AG20443 (cell line): ENCODE results near the gene GP1BA.
"Not testable (repeated sequence)": the region's sequence is repeated elsewhere in the genome, so short reads cannot be mapped to it uniquely, and the experiment has no call there.

Experiments
- DNase-seq: peaks from one replicate; pipeline ENCODE4 v3.0.0; 2012; ENCODE audit warnings: low spot score, mixed read lengths

GP1BA gene

DNA sequence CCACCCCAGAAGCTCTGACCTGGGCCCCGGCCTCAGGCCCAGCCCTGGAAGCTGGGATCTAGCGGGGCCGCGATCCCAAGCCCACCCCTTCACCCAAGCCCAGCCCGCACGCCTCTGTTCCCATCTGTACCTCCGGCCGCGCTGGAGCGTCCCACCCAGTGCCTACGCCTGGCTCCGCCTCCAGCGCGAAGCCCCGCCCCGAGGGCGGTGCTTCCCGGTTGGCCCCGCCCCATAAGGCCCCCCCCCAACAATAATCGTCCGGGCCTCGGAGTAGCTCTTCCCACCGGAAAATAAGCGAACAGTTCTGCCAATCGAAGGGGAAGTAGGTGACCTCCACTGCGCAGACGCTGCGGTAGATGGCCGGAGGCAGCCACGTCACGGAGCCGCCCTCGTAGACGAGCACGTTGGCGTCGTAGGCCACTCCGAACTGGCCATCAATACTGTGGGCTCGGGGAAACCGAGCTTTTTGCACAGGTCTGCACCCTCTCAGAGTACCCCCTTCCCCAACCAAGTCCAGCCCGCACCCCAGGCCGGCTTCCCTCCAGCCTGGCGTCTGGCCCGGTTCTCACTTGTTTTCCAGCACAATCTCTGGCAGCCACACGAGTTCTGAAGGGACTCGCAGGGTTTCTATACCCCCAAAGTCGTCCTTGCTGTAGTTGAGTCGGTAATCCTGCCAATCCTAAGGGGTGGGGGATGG is 30.3 kb upstream of the GP1BA start:
- DNase-seq: no peak

GRCh38 chr17:4902540-4902939 is 29.5 kb upstream of the GP1BA start:
- DNase-seq: no peak

GRCh38 chr17:4903051-4903818 is 28.8 kb upstream of the GP1BA start, which contains the start of gene CHRNE:
Gene CHRNE, minus strand, starts transcription at chr17:4903098. Its CDS starts 35 bp downstream, at chr17:4903063.
- peak; percentile 53 for DNase-seq

DNA sequence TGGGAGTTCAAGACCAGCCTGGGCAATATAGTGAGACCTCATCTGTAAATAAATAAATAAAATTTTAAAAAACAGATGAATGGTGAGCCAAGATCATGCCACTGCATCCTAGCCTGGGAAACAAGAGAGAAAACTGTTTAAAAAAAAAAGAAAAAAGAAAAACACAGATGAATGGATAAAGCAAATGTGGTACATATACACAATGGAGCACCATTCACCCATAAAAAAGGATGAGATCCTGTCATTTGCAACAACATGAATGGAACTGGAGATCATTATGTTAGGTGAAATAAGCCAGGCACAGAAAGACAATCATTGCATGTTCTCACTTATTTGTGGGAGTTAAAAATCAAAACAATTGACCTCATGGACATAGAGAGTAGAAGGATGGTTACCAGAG is 25.4 kb upstream of the GP1BA start:
- DNase-seq: not testable (repeated sequence)

GRCh38 chr17:4908301-4908700 is 23.8 kb upstream of the GP1BA start:
- DNase-seq: no peak

DNA sequence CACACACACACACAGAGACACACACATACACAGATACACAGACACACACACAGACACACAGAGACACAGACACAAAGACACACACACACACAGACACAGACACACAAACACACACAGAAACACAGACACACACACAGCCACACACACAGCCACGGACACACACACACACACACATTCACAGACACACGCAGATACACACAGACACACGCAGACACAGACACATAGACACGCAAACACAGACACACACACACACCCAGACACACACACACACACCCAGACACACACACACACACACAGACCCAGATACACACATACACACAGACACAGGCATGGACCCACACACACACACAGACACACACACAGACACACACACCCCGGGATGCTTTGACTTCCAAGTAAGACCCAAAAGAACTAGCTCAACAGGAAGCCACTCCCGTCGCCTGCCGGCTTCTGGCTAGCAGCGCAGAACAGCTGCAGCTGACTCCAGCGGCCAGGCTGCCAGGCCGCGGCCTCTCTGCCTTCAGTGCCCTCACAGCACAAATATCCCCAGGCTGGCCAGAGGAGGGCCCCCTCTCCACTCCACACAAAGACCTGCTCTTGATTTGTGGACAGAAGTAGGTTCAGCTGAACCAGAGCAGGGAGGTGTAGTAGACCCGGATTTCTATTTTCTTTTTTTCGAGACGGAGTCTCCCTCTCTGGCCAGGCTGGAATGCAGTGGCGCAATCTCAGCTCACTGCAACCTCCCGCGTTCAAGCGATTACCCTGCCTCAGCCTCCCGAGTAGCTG is 23.2 kb upstream of the GP1BA start:
- peak; percentile 96 for DNase-seq

- no peak for DNase-seq
These were observed 18.1 kb upstream of the GP1BA start for GRCh38 chr17:4913994-4914393.

DNA sequence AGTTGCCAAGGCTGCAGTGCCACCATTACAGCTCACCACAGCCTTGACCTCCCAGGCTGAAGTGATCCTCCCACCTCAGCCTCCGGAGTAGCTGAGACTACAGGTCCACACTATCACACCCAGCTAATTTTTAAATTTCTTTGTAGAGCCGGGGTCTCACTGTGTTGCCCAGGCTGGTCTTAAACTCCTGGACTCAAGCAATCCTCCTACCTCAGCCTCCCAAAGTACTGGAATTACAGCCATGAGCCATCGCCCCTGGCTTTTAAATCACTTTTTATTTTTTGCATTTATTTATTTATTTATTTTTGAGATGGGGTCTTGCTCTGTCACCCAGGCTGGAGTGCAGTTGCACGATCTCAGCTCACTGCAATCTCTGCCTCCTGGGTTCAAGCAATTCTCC is 17.5 kb upstream of the GP1BA start:
- DNase-seq: not testable (repeated sequence)

GRCh38 chr17:4919511-4920047 is 12.5 kb upstream of the GP1BA start:
- DNase-seq: no peak

GRCh38 chr17:4920351-4921048 is 11.6 kb upstream of the GP1BA start:
- no peak for DNase-seq

- DNase-seq: no peak
These were observed 10.8 kb upstream of the GP1BA start for GRCh38 chr17:4921320-4921719.

DNA sequence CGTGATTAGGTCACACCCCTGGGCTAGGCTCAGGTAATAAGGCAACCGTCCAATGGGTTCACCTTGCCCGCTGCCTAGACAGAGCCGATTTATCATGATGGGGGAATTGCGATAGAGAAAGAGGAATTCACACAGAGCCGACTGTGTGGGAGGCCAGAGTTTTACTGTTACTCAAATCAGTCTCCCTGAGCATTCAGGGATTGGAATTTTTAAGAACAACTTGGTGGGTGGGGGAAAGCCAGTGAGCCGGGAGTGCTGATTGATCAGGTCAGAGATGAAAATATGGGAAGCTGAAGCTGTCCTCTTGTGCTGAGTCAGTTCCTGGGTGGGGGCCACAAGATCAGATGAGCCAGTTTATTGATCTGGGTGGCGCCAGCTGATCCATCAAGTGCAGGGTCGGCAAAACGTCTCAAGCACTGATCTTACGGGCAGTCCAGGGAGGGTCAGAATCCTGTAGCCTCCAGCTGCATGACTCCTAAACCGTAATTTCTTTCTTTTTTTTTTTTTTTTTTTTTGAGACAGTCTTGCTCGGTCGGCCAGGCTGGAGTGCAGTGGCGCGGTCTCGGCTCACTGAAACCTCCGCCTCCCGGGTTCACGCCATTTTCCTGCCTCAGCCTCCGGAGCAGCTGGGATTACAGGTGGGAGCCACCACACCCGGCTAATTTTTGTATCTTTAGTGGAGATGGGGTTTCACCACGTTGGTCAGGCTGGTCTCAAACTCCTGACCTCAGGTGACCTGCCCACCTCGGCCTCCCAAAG is 5.3 kb upstream of the GP1BA start:
- not testable (repeated sequence) for DNase-seq

GRCh38 chr17:4928881-4929280 is 3.2 kb upstream of the GP1BA start:
- DNase-seq: no peak

DNA sequence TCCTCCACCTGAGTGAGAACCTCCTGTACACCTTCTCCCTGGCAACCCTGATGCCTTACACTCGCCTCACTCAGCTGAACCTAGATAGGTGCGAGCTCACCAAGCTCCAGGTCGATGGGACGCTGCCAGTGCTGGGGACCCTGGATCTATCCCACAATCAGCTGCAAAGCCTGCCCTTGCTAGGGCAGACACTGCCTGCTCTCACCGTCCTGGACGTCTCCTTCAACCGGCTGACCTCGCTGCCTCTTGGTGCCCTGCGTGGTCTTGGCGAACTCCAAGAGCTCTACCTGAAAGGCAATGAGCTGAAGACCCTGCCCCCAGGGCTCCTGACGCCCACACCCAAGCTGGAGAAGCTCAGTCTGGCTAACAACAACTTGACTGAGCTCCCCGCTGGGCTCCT is 679 bp downstream of the GP1BA start:
- no peak for DNase-seq

GRCh38 chr17:4933646-4934045 is 1.6 kb downstream of the GP1BA start:
- DNase-seq: no peak

GRCh38 chr17:4934173-4934979 is 2.3 kb downstream of the GP1BA start:
- DNase-seq: peak; percentile 40

- no peak for DNase-seq
These were observed 3.6 kb downstream of the GP1BA start for GRCh38 chr17:4935650-4936049.

GRCh38 chr17:4936436-4936835 is 4.4 kb downstream of the GP1BA start:
- no peak for DNase-seq

GRCh38 chr17:4937553-4937952 is 5.5 kb downstream of the GP1BA start:
- no peak for DNase-seq

- no peak for DNase-seq
These were observed 6.0 kb downstream of the GP1BA start for GRCh38 chr17:4938069-4938491.
